Breast epithelium (tissue), 4 donors: ENCODE measurements around the gene DNASE1L2. TPM values are rescaled to one million over a fixed set of nuclear protein-coding genes. Genes with fewer than 3 reads are reported as not detected.
"Not testable (repeated sequence)": the region's sequence is repeated elsewhere in the genome, so short reads cannot be mapped to it uniquely, and the experiment has no call there.

Source experiments
- DNase-seq, 2 donors: peaks; one replicate each; pipeline ENCODE4 v3.0.0-alpha.2; 2019; ENCODE audit warnings: low spot score in 2 of 2
- H3K27ac ChIP-seq, 2 donors: fragments of 200-600 bp; sonication (generic) in 1 of 2; one replicate each; pipeline ENCODE4 v1.5.1; 2016 to 2019; ENCODE audit warnings: mild to moderate bottlenecking in 1 of 2
- H3K27me3 ChIP-seq, 2 donors: fragments of 200-600 bp; sonication (generic) in 1 of 2; one replicate each; pipeline versions ENCODE4 v1.5.1 to v1.6.0; 2017 to 2019; ENCODE audit warnings: control low read depth in 1 of 2, mild to moderate bottlenecking in 1 of 2
- H3K36me3 ChIP-seq: fragments of 200-600 bp; one replicate; pipeline ENCODE4 v1.5.1; 2019
- H3K4me1 ChIP-seq, 2 donors: fragments of 200-600 bp; sonication (generic); one replicate each; pipeline ENCODE4 v1.5.1; 2016 to 2019; ENCODE audit warnings: control low read depth in 1 of 2
- H3K4me3 ChIP-seq, 3 donors: fragments of 200-600 bp; sonication (generic); 1 replicate in 2 of 3; 2 replicates in 1 of 3; pipeline ENCODE4 v1.5.1; 2016 to 2019; ENCODE audit warnings: mild to moderate bottlenecking in 3 of 3, moderate library complexity in 2 of 3
- H3K9me3 ChIP-seq, 2 donors: fragments of 200-600 bp; sonication (generic) in 1 of 2; one replicate each; pipeline ENCODE4 v1.5.1; 2016 to 2019; ENCODE audit warnings: control low read depth in 1 of 2
- POLR2A ChIP-seq: fragments of 450-650 bp; IDR thresholded peaks from one replicate; pipeline ENCODE4 v1.6.1; 2016; ENCODE audit warnings: antibody characterized with exemption, mild to moderate bottlenecking, moderate library complexity
- POLR2AphosphoS5 ChIP-seq, 3 donors: sonication (generic); formaldehyde crosslinking; IDR thresholded peaks; one replicate each; pipeline ENCODE4 v1.6.1; 2017; ENCODE audit warnings: antibody characterized with exemption in 3 of 3
- intact Hi-C: fragments of 100-400 bp; cut with DNase I; formaldehyde crosslinking; loops from one replicate; pipeline ENCODE4 v1.15.1; 2023; ENCODE audit warnings: low total_unique reads
- total RNA-seq, 3 donors: library from RNA; depleted of rRNA; stranded (reverse); fragments of >200 nt; gene quantifications; one replicate each; pipeline ENCODE4 v1.1.0, GENCODE V29; 2016
- TF ChIP-seq, protein P1 (sequence below), 3 donors: fragments of 450-650 bp; IDR thresholded peaks; one replicate each; pipeline ENCODE4 v1.5.1; 2016 to 2017; ENCODE audit warnings: antibody characterized with exemption in 3 of 3, mild to moderate bottlenecking in 3 of 3, moderate library complexity in 3 of 3

Gene DNASE1L2
- total RNA-seq, 3 donors from 2014 or later, result 0.59 to 0.66 TPM; not detected in 1

DNA sequence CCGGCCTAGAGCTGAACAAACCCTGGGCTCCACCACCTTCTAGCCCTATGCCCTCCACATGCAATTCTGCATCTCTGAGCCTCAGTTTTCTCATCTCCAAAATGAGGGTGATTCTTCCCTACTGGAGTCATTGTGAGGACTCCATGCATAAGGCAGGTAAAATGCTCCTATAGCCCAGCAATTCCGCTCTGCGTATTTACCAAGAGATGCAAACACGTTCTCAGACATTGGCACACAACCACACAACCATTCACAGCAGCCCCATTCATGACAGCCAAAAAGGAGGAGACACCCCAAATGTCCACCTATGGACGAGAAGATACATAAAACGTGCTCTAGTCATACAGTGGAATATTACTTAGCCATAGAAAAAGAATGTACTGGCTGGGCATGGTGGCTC is 35.9 kb upstream of the DNASE1L2 start:
- H3K27me3 ChIP-seq, result no peaks in the 10 kb centered on the region
- peaks cover 5 to 7% of the 10 kb centered on the region in 2 donors for H3K4me1 ChIP-seq
- intact Hi-C loops, result no loop called here
- no peaks in the 10 kb centered on the region for H3K9me3 ChIP-seq
- no peak overlapping the region for H3K4me3 ChIP-seq
- TF ChIP-seq POLR2AphosphoS5 (IDR thresholded peaks at IDR 0.05) (no peak), POLR2A (no peak)
- TF ChIP-seq, protein P1, sequence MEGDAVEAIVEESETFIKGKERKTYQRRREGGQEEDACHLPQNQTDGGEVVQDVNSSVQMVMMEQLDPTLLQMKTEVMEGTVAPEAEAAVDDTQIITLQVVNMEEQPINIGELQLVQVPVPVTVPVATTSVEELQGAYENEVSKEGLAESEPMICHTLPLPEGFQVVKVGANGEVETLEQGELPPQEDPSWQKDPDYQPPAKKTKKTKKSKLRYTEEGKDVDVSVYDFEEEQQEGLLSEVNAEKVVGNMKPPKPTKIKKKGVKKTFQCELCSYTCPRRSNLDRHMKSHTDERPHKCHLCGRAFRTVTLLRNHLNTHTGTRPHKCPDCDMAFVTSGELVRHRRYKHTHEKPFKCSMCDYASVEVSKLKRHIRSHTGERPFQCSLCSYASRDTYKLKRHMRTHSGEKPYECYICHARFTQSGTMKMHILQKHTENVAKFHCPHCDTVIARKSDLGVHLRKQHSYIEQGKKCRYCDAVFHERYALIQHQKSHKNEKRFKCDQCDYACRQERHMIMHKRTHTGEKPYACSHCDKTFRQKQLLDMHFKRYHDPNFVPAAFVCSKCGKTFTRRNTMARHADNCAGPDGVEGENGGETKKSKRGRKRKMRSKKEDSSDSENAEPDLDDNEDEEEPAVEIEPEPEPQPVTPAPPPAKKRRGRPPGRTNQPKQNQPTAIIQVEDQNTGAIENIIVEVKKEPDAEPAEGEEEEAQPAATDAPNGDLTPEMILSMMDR (IDR thresholded peaks at IDR 0.05), result no peak
- DNase-seq, result no peak
- no peaks in the 10 kb centered on the region for H3K36me3 ChIP-seq
- H3K27ac ChIP-seq, result no peak overlapping the region

DNA sequence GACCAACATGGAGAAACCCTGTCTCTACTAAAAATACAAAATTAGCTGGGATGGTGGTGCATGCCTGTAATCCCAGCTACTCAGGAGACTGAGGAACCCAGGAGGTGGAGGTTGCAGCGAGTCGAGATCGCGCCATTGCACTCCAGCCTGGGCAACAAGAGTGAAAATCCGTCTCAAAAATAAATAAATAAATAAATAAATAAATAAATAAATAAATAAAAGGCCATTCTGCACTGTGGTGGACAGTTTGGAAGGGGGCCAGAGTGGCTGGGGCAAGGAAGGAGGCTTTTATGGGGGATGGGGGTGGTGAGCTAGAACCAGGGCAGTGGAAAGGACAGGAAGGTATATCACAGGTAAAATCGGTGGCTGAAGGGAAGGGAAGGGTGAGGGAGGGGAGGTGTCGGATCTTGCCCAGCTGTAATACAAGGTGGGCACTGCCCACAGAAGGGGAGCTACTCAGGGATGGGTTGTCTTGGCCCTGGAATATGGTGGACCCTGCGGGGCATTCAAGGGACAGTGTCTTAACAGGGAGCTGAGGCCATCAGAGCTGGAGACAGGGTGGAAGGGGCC is 33.0 kb upstream of the DNASE1L2 start:
- H3K4me1 ChIP-seq, result peaks cover 8 to 10% of the 10 kb centered on the region in 2 donors
- H3K9me3 ChIP-seq, intact Hi-C loops, H3K27ac ChIP-seq, H3K4me3 ChIP-seq, DNase-seq, H3K36me3 ChIP-seq, H3K27me3 ChIP-seq: not testable (repeated sequence)

DNA sequence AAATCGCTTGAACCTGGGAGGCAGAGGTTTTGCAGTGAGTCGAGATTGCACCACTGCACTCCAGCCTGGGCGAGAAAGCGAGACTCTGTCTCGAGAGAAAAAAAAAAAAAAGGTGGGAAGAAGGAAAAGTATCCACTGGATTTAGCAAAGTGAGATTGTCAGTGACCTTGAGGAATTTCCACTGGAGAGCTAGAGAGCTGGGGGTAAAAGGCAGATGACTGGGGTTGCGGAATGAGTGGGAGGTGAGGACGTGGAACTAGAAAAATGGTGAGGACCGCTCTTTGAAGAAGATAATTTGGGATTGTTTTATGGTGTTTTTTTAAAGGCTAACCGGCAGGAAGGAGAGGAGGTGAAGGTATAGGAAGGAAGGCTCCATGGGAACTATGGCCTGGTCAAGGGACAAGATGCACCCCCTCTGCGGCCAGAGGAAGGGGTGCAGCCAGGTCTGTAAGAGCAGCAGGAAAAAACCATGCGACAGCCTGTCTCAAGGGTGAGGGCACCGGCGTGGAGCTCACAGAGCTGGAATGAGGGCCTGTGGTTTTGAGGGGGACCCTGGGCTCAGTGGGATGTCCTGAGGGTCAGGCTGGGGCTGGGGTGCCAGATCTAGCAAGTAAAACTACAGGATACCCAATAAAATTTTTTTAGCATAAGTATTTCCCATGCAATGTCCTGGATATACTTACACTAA is 31.7 kb upstream of the DNASE1L2 start:
- TF ChIP-seq POLR2A, result no peak
- no peak for TF ChIP-seq POLR2AphosphoS5 (IDR thresholded peaks at IDR 0.05)
- TF ChIP-seq, protein P1 (IDR thresholded peaks at IDR 0.05), result no peak
- peak overlapping the region; percentile 62 to 80 (median 79) for H3K4me3 ChIP-seq
- peaks cover 8 to 10% of the 10 kb centered on the region in 2 donors for H3K4me1 ChIP-seq
- H3K36me3 ChIP-seq, result no peaks in the 10 kb centered on the region
- no peaks in the 10 kb centered on the region for H3K27me3 ChIP-seq
- no peak for DNase-seq
- peak overlapping the region; percentile 91 to 99 for H3K27ac ChIP-seq
- intact Hi-C loops, result no loop called here
- no peaks in the 10 kb centered on the region for H3K9me3 ChIP-seq

DNA sequence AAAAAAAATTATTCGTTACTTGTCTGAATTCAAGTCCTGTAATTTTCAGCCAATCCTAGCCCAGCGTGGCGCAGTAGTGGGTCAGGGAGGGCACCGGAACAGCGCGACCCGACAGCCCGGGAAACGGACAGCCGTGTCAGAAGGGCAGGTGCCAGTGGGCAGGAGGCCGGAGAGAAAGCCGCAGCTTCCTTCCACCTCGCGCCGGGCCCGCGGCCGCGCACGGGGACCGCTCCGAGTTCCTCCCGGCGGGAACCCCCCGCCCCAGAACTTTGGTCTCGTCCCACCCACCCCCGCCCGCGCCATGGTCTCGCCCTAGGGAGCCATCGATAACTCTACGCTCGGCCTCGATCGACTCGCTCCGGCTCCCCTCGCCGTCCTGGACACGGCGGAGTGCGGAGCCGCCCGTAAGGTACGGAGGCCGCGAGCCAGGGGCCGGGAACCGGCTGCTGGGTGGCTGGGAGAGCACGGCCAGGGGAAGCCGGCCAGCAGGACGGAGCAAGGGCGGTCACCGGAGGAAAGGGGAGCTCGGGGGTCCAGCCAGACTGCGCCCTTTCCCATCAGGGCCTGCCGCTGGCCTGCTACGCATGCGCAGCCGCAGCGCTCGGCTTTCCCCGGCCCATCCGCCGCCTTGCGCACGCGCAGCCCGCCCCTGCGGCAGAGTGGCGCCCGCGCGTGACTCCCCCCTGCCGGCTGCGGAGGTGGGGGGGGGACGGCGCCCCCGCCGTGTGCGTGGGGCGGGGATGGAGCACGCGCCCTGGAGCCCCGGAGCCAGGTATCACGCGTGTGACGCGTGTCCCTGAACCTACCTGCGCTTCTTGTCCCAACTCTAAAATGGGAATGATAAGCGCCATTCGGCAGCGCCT is 30.9 kb upstream of the DNASE1L2 start, which contains the start of gene MLST8:
Gene MLST8, plus strand, starts transcription at position 351 of the 863 bp plus-strand sequence. CDS start 632 bp downstream, outside the sequence.
- intact Hi-C loops, result no loop called here
- no peaks in the 10 kb centered on the region for H3K27me3 ChIP-seq

DNA sequence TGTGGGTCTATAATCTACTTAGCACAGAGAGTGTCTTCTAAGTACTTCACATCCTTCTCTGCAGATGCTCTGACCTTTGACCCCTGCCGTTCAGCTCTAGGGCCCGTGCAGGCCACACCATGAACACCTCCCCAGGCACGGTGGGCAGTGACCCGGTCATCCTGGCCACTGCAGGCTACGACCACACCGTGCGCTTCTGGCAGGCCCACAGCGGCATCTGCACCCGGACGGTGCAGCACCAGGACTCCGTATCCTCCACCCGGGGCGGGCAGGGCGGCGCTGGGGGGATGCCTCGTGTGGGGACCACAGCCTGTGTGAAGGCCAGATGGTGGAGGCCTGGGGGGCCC is 30.3 kb upstream of the DNASE1L2 start:
- Histone ChIP-seq H3K9me3 (no peaks in the 10 kb centered on the region), H3K4me3 (peak overlapping the region; percentile 62 to 80 (median 79)), H3K36me3 (no peaks in the 10 kb centered on the region), H3K27ac (peak overlapping the region; percentile 91 to 99), H3K27me3 (no peaks in the 10 kb centered on the region), H3K4me1 (peaks cover 8 to 10% of the 10 kb centered on the region in 2 donors)
- no peak for DNase-seq
- TF ChIP-seq POLR2A, result no peak
- TF ChIP-seq, protein P1 (IDR thresholded peaks at IDR 0.05), result no peak
- no peak for TF ChIP-seq POLR2AphosphoS5 (IDR thresholded peaks at IDR 0.05)
- intact Hi-C loops, result no loop called here

More for the DNA sequence above, 30.9 kb upstream of the DNASE1L2 start, which contains the start of gene MLST8:
- Histone ChIP-seq H3K36me3 (no peaks in the 10 kb centered on the region), H3K4me3 (peak within 1 kb of the TSS; percentile 62 to 80 (median 79)), H3K9me3 (no peaks in the 10 kb centered on the region), H3K27ac (peak within 1 kb of the TSS; percentile 91 to 99), H3K4me1 (peaks cover 8 to 10% of the 10 kb centered on the region in 2 donors)
- peak; percentile 50 for TF ChIP-seq POLR2A
- TF ChIP-seq, protein P1 (IDR thresholded peaks at IDR 0.05), result peak in 1 of 3 donors; percentile 11
- peak; percentile 89 to 92 (median 92) for TF ChIP-seq POLR2AphosphoS5 (IDR thresholded peaks at IDR 0.05)
- peak; percentile 76 to 84 for DNase-seq
